ENCODE data around the gene SLC28A1.
"Not testable (repeated sequence)": the region's sequence is repeated elsewhere in the genome, so short reads cannot be mapped to it uniquely, and the experiment has no call there.

SLC28A1 gene

DNA sequence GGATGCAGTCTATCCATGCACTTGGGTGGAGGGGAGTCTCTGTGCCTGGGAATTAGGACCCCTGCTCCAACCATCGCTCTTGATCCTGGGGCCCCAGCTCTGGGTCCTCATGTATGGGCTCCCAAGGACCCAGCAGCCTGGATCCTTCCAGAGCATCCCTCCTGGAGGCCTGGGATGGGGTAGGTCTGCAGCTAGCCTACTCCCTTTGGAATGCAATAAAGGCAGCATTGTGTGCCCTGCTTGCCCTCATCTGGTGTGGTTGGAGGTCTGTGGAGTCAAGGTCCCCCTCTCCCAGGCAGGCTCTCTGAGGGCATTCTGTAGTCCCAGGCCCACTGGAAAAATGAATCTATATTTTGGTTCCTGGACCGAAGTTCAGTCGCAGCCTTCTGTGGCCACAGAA is 15.0 kb upstream of the SLC28A1 start:
- no peak overlapping the region for H3K4me3 ChIP-seq (ENCODE audit: low read depth, low read length)
- TF ChIP-seq, protein P1, sequence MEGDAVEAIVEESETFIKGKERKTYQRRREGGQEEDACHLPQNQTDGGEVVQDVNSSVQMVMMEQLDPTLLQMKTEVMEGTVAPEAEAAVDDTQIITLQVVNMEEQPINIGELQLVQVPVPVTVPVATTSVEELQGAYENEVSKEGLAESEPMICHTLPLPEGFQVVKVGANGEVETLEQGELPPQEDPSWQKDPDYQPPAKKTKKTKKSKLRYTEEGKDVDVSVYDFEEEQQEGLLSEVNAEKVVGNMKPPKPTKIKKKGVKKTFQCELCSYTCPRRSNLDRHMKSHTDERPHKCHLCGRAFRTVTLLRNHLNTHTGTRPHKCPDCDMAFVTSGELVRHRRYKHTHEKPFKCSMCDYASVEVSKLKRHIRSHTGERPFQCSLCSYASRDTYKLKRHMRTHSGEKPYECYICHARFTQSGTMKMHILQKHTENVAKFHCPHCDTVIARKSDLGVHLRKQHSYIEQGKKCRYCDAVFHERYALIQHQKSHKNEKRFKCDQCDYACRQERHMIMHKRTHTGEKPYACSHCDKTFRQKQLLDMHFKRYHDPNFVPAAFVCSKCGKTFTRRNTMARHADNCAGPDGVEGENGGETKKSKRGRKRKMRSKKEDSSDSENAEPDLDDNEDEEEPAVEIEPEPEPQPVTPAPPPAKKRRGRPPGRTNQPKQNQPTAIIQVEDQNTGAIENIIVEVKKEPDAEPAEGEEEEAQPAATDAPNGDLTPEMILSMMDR (IDR thresholded peaks at IDR 0.05; ENCODE audit: low read depth, low read length, missing control alignments): no peak
- no peak for DNase-seq (ENCODE audit: low read depth)

DNA sequence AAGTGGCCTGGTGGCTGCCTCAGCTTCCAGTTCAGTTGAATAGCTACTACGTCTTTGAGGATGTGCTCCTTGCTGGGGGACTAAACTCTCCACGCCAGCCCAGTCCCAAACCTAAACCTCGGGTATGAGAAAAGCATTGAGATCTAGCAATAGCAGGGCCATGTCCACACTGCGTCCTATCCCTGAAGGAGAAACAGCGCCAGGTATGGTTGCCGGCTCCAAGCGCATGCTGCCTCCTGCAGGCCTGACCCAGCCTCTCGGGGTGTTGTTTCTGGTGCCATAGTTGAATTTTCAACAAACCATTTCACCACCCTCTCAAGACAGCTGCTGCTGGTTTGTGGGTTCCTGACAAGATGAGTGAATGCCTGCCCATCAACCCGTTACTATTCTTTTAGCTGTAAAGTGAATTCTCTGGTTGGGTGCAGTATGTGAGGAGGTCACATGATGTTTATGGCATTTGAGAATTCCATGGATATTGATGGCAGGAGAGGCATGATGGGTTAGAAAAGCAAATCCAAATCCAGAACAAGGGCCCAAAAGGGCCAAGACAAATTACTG is 13.0 kb upstream of the SLC28A1 start:
- DNase-seq (ENCODE audit: low read depth): no peak
- no peak overlapping the region for H3K4me3 ChIP-seq (ENCODE audit: low read depth, low read length)
- TF ChIP-seq, protein P1 (IDR thresholded peaks at IDR 0.05; ENCODE audit: low read depth, low read length, missing control alignments): no peak

DNA sequence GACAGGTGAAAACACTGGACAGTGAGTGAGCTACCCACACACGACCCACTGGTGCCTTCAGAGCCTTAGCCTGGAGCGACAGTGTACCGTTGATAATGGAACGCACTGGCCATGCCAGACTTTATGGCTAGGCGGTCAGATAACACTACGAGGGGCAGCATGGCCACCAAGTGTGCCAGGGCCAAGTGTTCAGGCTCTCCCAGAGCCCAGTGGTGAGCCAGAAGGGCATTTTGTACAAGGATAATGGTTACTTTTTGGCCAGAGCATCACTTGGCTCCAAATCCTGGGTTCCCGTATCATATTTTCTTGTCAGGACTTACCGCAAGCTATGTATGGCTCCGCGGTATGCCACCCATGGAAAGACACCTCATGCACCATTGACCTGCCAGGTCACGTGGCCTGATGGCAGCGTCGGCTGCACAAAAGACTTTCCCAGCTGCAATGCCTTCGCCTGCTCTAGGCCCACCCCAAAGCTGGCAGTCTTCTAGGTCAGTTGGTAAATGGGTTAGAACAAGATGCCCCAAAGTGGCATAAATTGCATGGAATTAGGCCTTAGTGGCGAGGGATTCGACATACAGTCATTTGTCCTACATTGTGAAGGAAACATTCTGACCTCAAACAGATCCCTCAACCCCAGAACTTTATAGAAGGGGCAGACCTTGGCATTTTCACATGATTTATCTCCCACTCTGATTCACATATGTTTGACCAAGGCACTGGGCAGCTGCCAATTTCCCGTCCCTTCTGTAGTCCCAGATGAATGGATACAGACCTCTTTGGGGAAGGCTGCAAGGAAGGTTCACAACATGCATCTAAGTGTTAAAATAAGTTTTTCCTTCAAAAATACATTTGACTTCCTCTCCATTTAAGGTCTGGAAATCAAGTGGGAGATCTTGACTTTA is 12.2 kb upstream of the SLC28A1 start:
- TF ChIP-seq, protein P1 (IDR thresholded peaks at IDR 0.05; ENCODE audit: low read depth, low read length, missing control alignments): no peak
- no peak overlapping the region for H3K4me3 ChIP-seq (ENCODE audit: low read depth, low read length)
- no peak for DNase-seq (ENCODE audit: low read depth)

DNA sequence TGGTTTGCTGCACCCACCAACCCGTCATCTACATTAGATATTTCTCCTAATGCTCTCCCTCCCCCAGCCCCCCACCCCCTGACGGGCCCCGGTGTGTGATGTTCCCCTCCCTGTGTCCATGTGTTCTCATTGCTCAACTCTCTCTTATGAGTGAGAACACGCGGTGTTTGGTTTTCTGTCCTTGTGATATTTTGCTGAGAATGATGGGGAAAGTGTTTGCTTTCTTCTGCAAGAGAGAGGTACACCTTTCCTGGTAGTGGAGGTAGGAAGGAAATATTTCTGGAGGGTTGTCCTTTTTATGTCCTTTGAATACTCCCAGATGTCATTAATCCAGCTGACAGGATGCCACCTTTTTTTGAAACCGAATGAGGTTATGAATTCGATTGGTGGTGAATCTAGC is 10.5 kb upstream of the SLC28A1 start:
- TF ChIP-seq, protein P1 (IDR thresholded peaks at IDR 0.05; ENCODE audit: low read depth, low read length, missing control alignments): no peak
- no peak for DNase-seq (ENCODE audit: low read depth)
- H3K4me3 ChIP-seq (ENCODE audit: low read depth, low read length): no peak overlapping the region

DNA sequence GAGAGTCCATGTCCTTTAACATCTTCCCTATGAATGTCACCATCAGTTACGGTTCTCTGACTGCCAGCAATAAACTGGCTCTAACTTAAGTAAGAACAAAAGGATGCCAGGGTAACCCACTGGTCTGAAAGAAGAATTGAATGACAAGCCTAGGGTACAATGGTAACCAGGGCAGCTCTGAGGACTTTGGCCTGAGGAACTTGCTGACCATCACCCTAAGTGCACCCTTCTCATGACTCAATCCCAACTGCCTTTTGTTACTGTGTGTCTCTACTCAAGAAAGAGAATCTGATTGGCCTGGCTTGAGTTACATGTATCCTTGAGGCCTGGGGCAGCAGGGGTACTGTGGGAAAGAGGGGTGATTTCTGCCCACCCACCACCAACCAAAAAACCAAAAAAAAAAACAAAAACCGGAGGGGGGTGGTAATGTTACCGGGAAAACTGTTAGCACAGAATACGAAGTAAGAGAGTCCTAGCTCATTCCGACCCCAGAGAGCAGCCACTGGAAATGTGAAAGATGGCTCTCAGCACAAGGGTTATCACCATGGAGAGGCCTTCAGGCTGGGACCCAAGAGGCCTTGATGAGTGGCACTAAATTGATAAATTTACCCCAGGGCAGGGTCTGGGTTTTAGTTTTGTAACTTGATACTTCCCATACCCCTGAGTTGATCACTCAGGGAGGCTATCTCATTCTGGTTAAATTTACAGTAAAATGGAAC is 9.3 kb upstream of the SLC28A1 start:
- H3K4me3 ChIP-seq (ENCODE audit: low read depth, low read length): no peak overlapping the region
- DNase-seq (ENCODE audit: low read depth): no peak
- TF ChIP-seq, protein P1 (IDR thresholded peaks at IDR 0.05; ENCODE audit: low read depth, low read length, missing control alignments): no peak

DNA sequence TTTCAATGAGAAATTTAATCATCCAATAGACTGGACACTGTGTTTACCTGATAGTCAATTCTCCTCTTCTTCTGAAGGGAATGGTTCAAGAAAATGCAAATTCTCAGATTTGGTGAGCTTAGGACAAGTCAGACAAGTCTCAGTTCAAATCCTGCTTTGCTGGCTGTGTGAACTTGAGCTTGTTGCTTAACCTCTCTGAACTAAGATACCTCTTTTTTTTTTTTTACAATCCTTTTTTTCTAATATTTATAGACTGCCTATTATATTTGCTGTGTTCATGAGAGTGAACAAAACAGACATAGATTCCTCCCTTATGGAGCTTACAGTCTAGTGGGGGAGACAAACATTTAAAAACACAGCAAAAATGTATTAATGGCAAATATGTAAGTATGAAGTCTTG is 8.2 kb upstream of the SLC28A1 start:
- H3K4me3 ChIP-seq (ENCODE audit: low read depth, low read length): no peak overlapping the region
- DNase-seq (ENCODE audit: low read depth): no peak
- TF ChIP-seq, protein P1 (IDR thresholded peaks at IDR 0.05; ENCODE audit: low read depth, low read length, missing control alignments): no peak

DNA sequence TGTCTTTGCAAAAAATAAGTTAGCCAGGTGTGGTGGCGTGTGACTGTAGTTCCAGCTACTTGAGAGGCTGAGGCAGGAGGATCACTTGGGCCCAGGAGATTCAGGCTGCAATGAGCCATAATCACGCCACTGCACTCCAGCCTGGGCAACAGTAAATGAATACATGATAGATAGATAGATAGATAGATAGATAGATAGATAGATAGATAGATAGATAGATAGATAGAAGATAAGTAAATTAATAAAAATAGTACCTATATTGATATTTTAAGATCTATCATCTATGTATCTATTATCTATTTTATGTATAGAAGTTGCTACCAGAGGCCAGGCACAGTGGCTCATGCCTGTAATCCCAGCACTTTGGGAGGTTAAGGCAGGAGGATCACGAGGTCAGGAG is 6.8 kb upstream of the SLC28A1 start:
- DNase-seq (ENCODE audit: low read depth); H3K4me3 ChIP-seq (ENCODE audit: low read depth, low read length): not testable (repeated sequence)
